ENCODE results near the gene FAM89B. TPM values are rescaled to one million over a fixed set of nuclear protein-coding genes. Genes with fewer than 3 reads are reported as not detected.

FAM89B gene
- total and polyA plus RNA-seq, 8 donors: 22.7 to 49.1 (median 32.7) TPM

DNA sequence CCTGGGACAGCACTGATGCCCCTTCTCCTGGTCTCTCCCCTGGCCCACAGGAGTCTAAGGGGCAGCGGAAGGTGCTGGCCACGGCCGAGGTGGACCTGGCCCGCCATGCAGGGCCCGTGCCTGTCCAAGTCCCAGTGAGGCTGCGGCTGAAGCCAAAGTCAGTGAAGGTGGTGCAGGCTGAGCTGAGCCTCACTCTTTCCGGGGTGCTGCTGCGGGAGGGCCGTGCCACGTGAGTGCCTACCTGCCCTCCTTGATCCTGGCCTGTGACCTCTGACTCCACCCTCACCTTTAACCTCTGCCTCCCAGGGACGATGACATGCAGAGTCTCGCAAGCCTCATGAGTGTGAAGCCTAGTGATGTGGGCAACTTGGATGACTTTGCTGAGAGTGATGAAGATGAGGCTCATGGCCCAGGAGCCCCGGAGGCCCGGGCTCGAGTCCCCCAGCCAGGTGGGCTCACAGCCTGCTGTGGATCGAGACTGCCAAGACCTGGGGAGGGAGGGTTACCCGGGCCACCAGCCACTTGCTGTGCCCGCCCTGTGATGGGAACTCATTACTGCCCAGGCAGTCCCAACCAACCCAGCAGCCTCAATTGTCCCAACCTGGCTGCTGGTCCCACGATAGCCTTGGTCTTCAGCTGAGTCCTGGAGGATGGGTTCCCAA, 7.8 kb downstream of the FAM89B start:
- no peak overlapping the region for H3K4me3 ChIP-seq
- no peaks in the 10 kb centered on the region for H3K36me3 ChIP-seq
- H3K27ac ChIP-seq: no peak overlapping the region
- H3K4me1 ChIP-seq: peaks cover 0 to 9% (median 0%) of the 10 kb centered on the region in 3 donors
- FAIRE-seq: no peak
- no peaks in the 10 kb centered on the region for H3K9me3 ChIP-seq
- no peaks in the 10 kb centered on the region for H3K27me3 ChIP-seq
- no peak for ATAC-seq
- WGBS, 2 donors: 90 to 94% methylated on average over 16 to 19 of the region's 19 CpGs
- intact Hi-C loops (cut with DNase I): loop anchor here in 1 of 3 donors (10.0 kb wide), 1 partner anchor 45 kb away; no protein-coding TSS in a partner anchor
- no peak for TF ChIP-seq CTCF (IDR thresholded peaks at IDR 0.05)
- DNase-seq: no peak

GRCh38 chr11:65580756-65581155, 8.4 kb downstream of the FAM89B start:
- Histone ChIP-seq H3K36me3 (no peaks in the 10 kb centered on the region), H3K27ac (no peak overlapping the region), H3K4me1 (peaks cover 0 to 4% (median 0%) of the 10 kb centered on the region in 3 donors), H3K4me3 (no peak overlapping the region), H3K27me3 (no peaks in the 10 kb centered on the region), H3K9me3 (no peaks in the 10 kb centered on the region)
- TF ChIP-seq CTCF (IDR thresholded peaks at IDR 0.05): no peak
- no peak for ATAC-seq
- FAIRE-seq: no peak
- DNase-seq: no peak
- intact Hi-C loops (cut with DNase I): loop anchor here in 1 of 3 donors (10.0 kb wide), 1 partner anchor 46 kb away; no protein-coding TSS in a partner anchor
- 91 to 99% methylated on average over 8 of the region's 8 CpGs for WGBS, 2 donors

DNA sequence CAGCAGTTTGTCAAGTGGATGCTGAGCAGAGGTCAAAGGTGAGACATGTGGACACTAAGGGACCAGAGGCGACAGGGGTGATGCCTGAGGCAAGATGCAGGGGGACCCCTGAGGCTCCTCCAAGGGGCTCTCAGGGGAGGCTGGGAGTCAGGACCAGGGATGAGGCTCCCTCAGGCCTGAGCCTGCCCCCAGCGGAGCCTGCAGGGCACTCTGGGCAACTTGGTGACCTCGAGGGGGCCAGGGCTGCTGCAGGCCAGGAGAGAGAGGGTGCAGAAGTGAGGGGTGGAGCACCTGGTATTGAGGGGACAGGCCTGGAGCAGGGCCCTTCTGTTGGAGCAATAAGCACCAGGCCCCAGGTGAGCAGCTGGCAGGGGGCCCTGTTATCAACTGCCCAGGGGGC, 9.6 kb downstream of the FAM89B start:
- Histone ChIP-seq H3K4me1 (no peaks in the 10 kb centered on the region), H3K27me3 (no peaks in the 10 kb centered on the region), H3K27ac (no peak overlapping the region), H3K9me3 (no peaks in the 10 kb centered on the region), H3K36me3 (no peaks in the 10 kb centered on the region), H3K4me3 (no peak overlapping the region)
- no peak for ATAC-seq
- TF ChIP-seq CTCF (IDR thresholded peaks at IDR 0.05): no peak
- no peak for FAIRE-seq
- intact Hi-C loops (cut with DNase I): loop anchor here in 1 of 3 donors (10.0 kb wide), 1 partner anchor 47 kb away; no protein-coding TSS in a partner anchor
- no peak for DNase-seq
- WGBS, 2 donors: 73 to 85% methylated on average over 3 of the region's 3 CpGs

- Histone ChIP-seq H3K36me3 (no peaks in the 10 kb centered on the region), H3K27ac (no peak overlapping the region), H3K4me3 (no peak overlapping the region), H3K4me1 (no peaks in the 10 kb centered on the region), H3K27me3 (no peaks in the 10 kb centered on the region), H3K9me3 (no peaks in the 10 kb centered on the region)
- 92 to 97% methylated on average over 7 to 10 of the region's 10 CpGs for WGBS, 2 donors
- DNase-seq: no peak
- no peak for TF ChIP-seq CTCF (IDR thresholded peaks at IDR 0.05)
- intact Hi-C loops (cut with DNase I): loop anchor here in 1 of 3 donors (10.0 kb wide), 1 partner anchor 49 kb away; no protein-coding TSS in a partner anchor
- FAIRE-seq: no peak
- no peak for ATAC-seq
Observed at GRCh38 chr11:65583589-65583988, 11.3 kb downstream of the FAM89B start.

- ATAC-seq: no peak
- FAIRE-seq: no peak
- Histone ChIP-seq H3K4me3 (no peak overlapping the region), H3K36me3 (no peaks in the 10 kb centered on the region), H3K27ac (no peak overlapping the region), H3K4me1 (no peaks in the 10 kb centered on the region), H3K9me3 (no peaks in the 10 kb centered on the region), H3K27me3 (no peaks in the 10 kb centered on the region)
- DNase-seq: no peak
- intact Hi-C loops (cut with DNase I): loop anchor here in 1 of 3 donors (10.0 kb wide), 1 partner anchor 49 kb away; no protein-coding TSS in a partner anchor
- 71 to 72% methylated on average over 8 of the region's 8 CpGs for WGBS, 2 donors
- no peak for TF ChIP-seq CTCF (IDR thresholded peaks at IDR 0.05)
Observed at GRCh38 chr11:65584106-65584505, 11.8 kb downstream of the FAM89B start.

All from pancreas (tissue), 10 donors.